Esophagus squamous epithelium (tissue), 4 donors: Measurements from ENCODE around the gene LRWD1.
"Not testable (repeated sequence)": the region's sequence is repeated elsewhere in the genome, so short reads cannot be mapped to it uniquely, and the experiment has no call there.

Experiments used
- POLR2A ChIP-seq, 4 donors: fragments of 450-650 bp; IDR thresholded peaks; one replicate each; pipeline ENCODE4 v1.6.1; 2017; ENCODE audit warnings: antibody characterized with exemption in 4 of 4, mild to moderate bottlenecking in 4 of 4, moderate library complexity in 3 of 4
- TF ChIP-seq, protein P1 (sequence below), 6 experiments: fragments of 450-650 bp in 4 of 6; fragments of 200-600 bp in 2 of 6; sonication (generic) in 2 of 6; IDR thresholded peaks; one replicate each; pipeline ENCODE4 v1.5.1; 2016 to 2019; ENCODE audit warnings: antibody characterized with exemption in 6 of 6, mild to moderate bottlenecking in 4 of 6, moderate library complexity in 4 of 6

DNA sequence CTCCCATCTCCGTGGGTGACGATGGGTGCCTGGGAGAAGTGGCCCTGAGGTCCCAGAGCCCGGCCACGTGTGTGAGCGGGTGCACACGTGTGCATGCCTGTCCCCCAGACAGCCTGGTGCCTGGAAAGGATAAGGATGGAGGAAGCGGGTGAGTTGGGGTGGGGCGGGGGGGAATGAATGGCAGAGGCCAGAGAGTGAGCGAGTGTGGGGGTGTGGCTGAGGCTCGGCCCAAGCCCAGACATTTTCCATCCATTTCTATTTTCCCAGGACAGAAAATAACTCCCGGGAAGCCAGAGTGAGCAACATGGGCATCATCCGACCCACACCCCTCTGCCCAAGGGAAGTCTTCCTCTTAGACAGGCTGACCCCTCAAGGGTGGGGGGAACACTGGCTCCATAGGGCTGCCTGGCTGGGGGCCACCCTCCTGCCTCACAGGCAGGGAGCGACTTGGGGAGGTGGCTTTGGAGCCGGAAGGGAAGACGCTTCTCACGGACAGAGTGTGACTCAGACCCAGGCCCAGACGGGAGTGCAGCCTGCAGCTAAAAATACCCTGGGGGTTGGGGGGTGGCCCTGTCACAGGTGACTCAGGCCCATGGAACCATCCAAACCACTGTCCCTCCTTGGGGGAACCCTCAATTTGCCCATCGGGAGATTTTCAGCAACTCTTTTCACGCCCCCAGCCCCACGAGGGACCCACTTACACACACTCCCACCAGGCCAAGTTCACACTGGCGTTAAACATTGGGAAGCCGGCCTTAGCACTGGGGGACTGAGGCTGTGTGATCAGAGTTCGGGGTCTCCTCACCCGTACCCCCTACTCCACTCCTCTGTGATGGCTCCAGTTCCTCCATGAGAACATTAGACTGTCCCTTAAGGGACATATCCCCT lies 40.8 kb downstream of the LRWD1 start:
- TF ChIP-seq, protein P1, sequence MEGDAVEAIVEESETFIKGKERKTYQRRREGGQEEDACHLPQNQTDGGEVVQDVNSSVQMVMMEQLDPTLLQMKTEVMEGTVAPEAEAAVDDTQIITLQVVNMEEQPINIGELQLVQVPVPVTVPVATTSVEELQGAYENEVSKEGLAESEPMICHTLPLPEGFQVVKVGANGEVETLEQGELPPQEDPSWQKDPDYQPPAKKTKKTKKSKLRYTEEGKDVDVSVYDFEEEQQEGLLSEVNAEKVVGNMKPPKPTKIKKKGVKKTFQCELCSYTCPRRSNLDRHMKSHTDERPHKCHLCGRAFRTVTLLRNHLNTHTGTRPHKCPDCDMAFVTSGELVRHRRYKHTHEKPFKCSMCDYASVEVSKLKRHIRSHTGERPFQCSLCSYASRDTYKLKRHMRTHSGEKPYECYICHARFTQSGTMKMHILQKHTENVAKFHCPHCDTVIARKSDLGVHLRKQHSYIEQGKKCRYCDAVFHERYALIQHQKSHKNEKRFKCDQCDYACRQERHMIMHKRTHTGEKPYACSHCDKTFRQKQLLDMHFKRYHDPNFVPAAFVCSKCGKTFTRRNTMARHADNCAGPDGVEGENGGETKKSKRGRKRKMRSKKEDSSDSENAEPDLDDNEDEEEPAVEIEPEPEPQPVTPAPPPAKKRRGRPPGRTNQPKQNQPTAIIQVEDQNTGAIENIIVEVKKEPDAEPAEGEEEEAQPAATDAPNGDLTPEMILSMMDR (IDR thresholded peaks at IDR 0.05): not testable (repeated sequence)
- TF ChIP-seq POLR2A (IDR thresholded peaks at IDR 0.05): not testable (repeated sequence)
